Measurements from ENCODE around the gene ULBP1.
A peak's percentile ranks its signal among the peaks of the same experiment; 100 is the strongest.
"Not testable (repeated sequence)": the region's sequence is repeated elsewhere in the genome, so short reads cannot be mapped to it uniquely, and the experiment has no call there.

ULBP1 gene

DNA sequence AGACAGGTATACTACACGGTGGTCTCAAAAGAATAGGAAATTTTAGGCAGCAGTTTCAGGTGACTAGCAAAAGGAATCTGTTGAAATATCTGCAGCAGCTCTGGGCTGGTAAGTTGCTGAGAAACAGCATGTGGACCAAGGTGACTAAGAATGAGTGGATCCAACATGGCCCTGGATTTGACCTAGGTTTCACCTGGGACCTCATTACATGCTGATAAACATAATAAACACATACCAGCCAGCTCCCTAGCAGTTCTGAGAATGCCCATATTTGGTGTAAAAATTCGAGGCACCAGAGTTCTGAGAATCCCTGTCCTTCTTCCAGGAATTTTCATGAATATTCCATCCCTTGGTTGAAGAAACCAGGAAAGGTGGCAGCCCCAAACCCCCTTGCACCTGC lies 10.4 kb upstream of the ULBP1 start:
- not testable (repeated sequence) for DNase-seq (ENCODE audit: low read depth in 2 of 2)

- DNase-seq (ENCODE audit: low read depth in 2 of 2), result not testable (repeated sequence)
Measured at GRCh38 chr6:149953934-149954327, 9.8 kb upstream of the ULBP1 start.

DNA sequence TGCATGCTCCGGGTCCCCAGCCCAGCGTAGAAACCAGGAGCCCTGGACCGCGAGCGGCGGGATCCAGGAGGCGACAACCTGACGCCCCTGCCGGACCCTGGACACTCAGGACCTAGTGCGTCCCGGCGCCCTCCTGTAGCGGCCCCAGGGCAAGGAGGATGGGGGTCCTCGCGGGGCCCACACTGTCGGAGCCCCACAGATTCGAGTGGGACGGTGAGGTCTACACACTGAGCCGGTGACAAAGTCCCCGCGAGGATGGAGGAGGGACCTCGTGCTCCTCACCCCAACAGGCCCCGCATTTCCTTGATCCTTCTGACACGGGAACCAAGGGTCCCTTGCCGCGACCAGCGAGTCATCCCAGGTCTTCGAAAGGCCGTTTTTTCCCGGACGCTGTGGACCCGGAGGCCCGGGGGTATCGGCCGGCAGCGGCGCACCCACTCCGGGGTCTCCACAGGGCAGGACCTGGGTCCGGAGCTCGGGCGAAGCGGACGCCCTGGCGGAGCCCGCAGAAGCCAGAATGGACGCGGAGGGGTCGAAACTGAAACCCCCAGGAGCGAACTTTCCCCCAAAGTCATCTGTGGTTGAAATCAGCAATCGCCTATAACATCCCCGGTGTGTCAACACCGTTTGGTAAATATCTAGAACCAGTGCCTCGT lies 9.3 kb upstream of the ULBP1 start:
- DNase-seq (ENCODE audit: low read depth in 2 of 2), result not testable (repeated sequence)

DNA sequence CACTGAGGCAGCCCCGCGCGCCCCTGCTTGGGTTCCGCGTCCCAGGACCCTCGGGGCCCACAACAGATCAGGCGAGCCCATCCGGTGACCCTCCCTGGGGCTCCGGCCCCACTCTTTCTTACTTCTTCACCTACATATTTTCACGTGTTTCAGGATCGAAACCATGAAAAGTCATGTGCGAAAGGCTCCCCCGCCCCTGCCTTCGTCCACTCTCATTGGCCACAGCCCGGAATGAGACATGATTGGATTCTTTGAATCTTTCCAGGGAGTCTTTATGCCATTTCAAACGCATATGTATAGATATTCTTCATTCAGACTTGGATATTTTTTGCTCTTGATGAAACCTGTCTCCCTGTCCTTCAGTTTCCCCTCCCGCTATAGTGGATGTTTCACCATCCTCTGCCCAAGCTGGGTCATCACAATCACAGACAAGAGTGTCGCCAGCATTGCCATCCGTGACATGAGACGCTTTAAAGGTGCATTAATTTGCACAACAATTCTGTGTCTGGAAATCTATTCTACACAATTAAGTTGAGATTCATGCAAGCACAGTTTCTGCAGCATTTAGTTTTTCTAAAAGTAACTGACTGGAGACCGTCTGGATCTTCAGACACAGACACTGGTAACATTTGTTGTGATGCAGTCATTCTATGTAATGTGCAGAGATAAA lies 8.6 kb upstream of the ULBP1 start:
- DNase-seq (ENCODE audit: low read depth in 2 of 2), result not testable (repeated sequence)

- DNase-seq (ENCODE audit: low read depth in 2 of 2), result not testable (repeated sequence)
Measured at GRCh38 chr6:149955654-149956317, 8.0 kb upstream of the ULBP1 start.

GRCh38 chr6:149958124-149958523 lies 5.6 kb upstream of the ULBP1 start:
- DNase-seq (ENCODE audit: low read depth in 2 of 2), result not testable (repeated sequence)

GRCh38 chr6:149959806-149960205 lies 3.9 kb upstream of the ULBP1 start:
- DNase-seq (ENCODE audit: low read depth in 2 of 2), result not testable (repeated sequence)

- no peak for DNase-seq (ENCODE audit: low read depth in 2 of 2)
Measured at GRCh38 chr6:149960488-149960887, 3.3 kb upstream of the ULBP1 start.

DNA sequence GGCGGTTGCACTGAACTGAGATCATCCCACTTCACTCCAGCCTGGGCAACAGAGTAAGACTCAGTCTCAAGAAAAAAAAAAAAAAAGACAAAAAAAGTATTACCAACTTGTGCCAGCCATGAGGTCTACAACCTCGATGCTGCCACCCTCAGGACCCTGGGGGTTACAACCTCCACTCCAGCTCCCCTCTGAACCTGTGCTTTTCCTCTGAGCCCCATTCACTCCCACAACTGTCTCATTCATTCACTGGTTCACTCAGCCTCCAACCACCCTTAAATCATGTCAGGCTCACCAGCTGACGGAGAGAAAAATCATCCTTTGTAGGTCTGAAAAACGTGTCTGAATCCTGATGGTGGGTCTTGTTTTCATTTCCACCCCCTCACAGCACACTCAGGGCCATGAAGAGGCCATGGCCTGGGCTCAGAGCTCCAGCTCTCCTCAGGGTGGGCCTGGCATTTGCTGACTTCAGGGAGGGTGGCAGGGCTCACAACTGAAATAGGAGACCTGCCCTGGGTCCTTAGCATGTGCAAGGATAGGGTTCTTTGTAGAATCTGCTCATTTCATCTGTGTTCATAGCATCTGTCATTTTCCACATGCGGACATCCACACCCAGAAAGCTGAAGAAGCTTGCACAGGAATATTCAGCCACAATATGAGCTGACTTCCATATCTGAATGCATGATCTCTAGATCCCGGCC lies 1.9 kb upstream of the ULBP1 start:
- no peak for DNase-seq (ENCODE audit: low read depth in 2 of 2)

DNA sequence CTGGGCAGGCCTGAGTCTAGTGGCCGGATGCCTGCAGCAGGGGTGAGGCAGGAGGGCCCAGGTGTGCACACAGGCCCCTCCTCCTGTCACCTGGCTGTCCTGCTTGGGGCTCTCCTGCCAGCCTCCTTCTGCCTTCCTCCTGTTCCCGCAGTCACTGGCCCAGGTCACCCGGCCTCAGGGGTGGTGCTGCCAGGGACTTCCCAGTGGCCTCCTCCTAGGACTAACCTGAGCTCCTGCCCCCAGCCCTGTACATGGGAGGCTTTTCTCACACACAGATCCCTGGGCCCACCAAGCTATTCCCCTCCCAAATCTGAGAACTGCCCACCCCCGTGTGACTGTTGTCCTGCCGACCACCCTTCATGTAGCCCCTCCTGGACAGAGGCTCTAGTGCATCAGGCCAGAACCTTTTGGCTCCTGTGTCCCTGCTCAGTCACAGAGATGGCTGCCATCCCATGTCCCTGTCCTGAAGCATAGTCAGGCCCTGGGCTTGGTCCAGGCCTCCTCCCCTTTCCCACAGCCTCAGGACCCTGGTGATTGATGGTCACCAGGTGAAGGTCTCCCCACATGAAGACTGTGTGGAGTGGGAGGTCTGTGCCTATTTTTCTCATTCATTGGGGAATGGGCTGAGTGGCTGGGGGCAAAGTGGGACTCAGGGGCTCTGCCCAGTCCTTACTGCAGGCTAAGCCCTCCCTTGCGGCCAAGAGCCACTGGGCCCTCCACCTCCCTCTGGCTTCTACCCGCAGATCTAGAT lies 1.1 kb upstream of the ULBP1 start:
- no peak for DNase-seq (ENCODE audit: low read depth in 2 of 2)

GRCh38 chr6:149963212-149963461 lies 606 bp upstream of the ULBP1 start:
- DNase-seq (ENCODE audit: low read depth in 2 of 2), result peak in 1 of 2 donors; percentile 23

GRCh38 chr6:149964308-149965193 lies 808 bp downstream of the ULBP1 start:
- DNase-seq (ENCODE audit: low read depth in 2 of 2), result peak in 1 of 2 donors; percentile 24

DNA sequence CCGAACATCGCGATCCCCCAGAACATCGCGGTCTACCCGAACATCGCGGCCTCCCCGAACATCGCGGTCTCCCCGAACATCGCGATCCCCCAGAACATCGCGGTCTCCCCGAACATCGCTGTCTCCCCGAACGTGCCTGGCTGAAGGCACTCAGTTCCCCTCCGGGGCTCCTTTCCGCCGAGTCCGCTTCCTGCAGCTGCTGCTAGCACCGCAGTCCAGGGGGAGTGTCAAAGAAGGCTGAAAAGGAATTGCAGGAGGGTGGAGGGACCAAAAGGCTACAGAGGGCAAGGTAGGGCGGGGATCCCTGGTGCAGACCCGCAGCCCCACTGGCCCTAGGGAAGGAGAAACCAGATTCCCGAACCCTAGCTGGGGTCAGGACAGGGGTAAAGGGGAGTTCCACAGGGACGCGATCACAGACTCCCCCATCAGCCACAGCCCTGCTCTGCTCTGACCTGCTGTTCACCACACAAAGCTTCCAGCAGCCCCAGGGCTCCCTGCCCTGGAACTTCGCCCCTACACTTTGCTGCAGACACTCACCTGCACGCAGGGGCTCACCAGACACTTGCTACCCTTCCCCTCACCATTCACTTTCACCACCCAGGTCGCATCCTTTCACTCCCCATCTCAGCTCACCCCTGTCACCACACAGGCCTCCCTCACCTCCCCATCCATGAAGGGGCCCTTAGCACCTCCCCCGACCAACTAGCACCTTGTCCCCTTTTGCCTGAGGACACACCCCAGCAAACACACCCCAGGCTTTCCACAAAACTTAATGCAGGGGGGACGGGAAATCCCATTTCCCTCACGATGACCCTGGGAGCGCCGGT lies 1.7 kb downstream of the ULBP1 start:
- DNase-seq (ENCODE audit: low read depth in 2 of 2), result no peak

DNA sequence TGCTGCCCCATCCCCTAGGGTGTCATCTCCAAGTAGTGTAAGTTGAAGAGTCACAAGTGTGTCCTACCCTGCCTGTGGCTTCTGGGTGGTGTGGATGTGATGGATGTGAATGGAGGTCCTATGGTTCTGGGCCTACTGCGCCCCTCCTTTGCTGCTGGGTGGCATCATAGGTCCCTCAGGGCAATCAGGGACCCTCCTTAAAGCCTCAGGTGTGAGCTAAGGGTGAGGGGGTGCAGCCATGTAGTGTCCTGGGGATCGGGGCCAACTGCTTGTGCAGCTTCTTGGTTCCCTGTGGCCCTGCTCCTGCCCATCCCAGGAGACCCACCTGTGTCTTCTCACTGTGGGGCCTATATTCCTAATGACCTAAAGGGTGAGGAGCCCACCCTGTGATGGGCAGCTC lies 2.6 kb downstream of the ULBP1 start:
- DNase-seq (ENCODE audit: low read depth in 2 of 2), result not testable (repeated sequence)

DNA sequence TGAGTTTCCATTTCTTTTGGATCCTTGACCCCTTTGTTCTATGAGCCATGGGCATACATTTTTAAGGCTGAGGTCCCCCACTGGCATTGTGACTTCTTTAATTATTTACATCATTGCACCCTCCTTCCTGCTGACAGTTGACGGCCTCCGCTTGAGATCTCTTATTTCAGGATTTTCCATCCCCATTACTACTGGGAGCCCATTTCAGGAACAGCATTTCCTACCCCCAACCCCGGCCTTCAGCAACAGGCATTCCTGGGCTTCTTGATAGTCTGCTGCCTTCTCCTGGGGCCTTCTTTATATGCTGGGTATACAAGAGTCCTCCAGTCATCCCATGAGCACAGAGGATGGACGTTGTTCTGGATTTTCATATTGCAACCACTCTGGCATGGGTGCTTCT lies 3.8 kb downstream of the ULBP1 start:
- no peak for DNase-seq (ENCODE audit: low read depth in 2 of 2)

DNA sequence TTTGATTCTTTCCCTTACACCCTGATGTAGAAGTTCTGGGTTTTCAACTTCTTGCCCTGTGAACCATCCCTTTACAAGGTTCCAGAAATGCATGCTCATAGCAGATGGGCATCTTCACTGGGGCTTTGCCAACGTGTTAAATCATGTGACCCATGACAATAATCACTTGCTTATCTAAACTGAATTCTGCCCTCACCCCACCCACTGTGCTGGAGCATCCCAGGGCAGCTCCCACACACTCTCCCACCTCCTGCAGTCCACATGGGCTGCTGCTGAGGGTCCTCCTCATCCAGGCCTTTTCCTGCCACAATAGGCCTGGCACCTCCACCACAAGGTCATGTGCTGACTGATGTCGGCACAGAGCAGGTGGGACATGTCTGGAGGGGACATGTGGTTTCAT lies 4.3 kb downstream of the ULBP1 start:
- DNase-seq (ENCODE audit: low read depth in 2 of 2), result not testable (repeated sequence)

GRCh38 chr6:149968909-149969308 lies 5.2 kb downstream of the ULBP1 start:
- not testable (repeated sequence) for DNase-seq (ENCODE audit: low read depth in 2 of 2)

DNA sequence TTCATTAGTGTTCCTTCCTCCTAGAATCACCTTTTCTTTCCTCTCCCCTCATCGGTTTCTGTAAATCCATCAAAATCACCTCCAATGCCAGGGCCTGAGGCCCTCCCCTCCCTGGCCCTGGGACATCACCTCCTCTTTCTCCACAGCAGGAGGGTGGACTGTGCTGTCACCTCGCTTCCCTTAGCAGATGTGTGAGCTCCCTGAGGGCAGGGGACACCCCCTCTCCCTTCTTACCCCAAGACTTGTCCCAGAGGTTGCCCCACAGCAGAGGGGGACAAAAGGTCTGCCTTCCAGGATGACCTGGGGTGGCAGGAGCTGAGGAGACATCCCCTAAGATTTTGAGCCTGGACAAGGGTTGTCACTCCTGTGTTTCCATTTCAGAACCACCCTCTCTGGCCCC lies 5.9 kb downstream of the ULBP1 start:
- DNase-seq (ENCODE audit: low read depth in 2 of 2), result no peak

DNA sequence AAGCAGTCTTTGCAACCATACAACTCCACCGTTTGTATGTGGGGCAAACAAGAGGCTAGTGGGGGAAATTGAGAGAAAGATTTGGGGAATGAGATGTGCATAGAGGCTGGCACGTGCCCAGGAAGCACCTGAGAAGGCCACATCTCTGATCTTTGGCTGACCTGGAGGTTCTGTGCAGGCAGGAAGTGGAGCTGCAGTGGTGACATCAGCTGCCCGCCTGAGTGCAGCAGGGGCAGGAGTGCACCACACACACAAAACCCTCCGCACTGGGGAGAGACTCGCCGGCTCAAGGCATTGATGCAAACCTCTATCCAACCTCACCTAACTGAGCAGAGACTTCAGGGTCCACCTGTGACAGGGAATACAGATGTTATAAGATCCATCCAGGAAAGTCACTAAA lies 10.7 kb downstream of the ULBP1 start:
- DNase-seq (ENCODE audit: low read depth in 2 of 2), result not testable (repeated sequence)

GRCh38 chr6:149974825-149975224 lies 11.1 kb downstream of the ULBP1 start:
- DNase-seq (ENCODE audit: low read depth in 2 of 2), result no peak
